PC-3 (cell line): ENCODE results near the gene MORN1.

Source experiments
- CTCF ChIP-seq: fragments of 300-600 bp; sonication (generic); conservative IDR thresholded peaks from 2 replicates; pipeline ENCODE4 v1.5.1; 2017; ENCODE audit warnings: antibody characterized with exemption, low read depth, mild to moderate bottlenecking, low read length
- EZH2 ChIP-seq: fragments of 300-600 bp; sonication (generic); IDR thresholded peaks from one replicate; pipeline ENCODE4 v1.6.1; 2017; ENCODE audit warnings: antibody characterized with exemption, mild to moderate bottlenecking, low read length; ENCODE audit not compliant: unreplicated experiment

- no peak for TF ChIP-seq EZH2
- no peak for TF ChIP-seq CTCF
These were observed 107.1 kb downstream of the MORN1 start for GRCh38 chr1:2283991-2284895.
